Measurements from ENCODE around the gene SKP2.
"Not testable (repeated sequence)": the region's sequence is repeated elsewhere in the genome, so short reads cannot be mapped to it uniquely, and the experiment has no call there.

Gene SKP2

GRCh38 chr5:36156619-36157018 is 4.7 kb downstream of the SKP2 start:
- no peak for DNase-seq (ENCODE audit: low read depth in 2 of 2)

GRCh38 chr5:36158144-36158543 is 6.2 kb downstream of the SKP2 start:
- no peak for DNase-seq (ENCODE audit: low read depth in 2 of 2)

GRCh38 chr5:36160617-36161016 is 8.7 kb downstream of the SKP2 start:
- no peak for DNase-seq (ENCODE audit: low read depth in 2 of 2)

- no peak for DNase-seq (ENCODE audit: low read depth in 2 of 2)
Measured at GRCh38 chr5:36161361-36161760, 9.4 kb downstream of the SKP2 start.

- DNase-seq (ENCODE audit: low read depth in 2 of 2): no peak
Measured at GRCh38 chr5:36162810-36163486, 11.0 kb downstream of the SKP2 start.

GRCh38 chr5:36164461-36164860 is 12.6 kb downstream of the SKP2 start:
- DNase-seq (ENCODE audit: low read depth in 2 of 2): no peak

GRCh38 chr5:36168737-36169136 is 16.8 kb downstream of the SKP2 start:
- no peak for DNase-seq (ENCODE audit: low read depth in 2 of 2)

GRCh38 chr5:36170832-36171424 is 19.0 kb downstream of the SKP2 start:
- DNase-seq (ENCODE audit: low read depth in 2 of 2): no peak

- DNase-seq (ENCODE audit: low read depth in 2 of 2): no peak
Measured at GRCh38 chr5:36172599-36172998, 20.7 kb downstream of the SKP2 start.

- DNase-seq (ENCODE audit: low read depth in 2 of 2): no peak
Measured at GRCh38 chr5:36173426-36173825, 21.5 kb downstream of the SKP2 start.

- DNase-seq (ENCODE audit: low read depth in 2 of 2): no peak
Measured at GRCh38 chr5:36174119-36174518, 22.2 kb downstream of the SKP2 start.

- no peak for DNase-seq (ENCODE audit: low read depth in 2 of 2)
Measured at GRCh38 chr5:36175043-36175442, 23.1 kb downstream of the SKP2 start.

- no peak for DNase-seq (ENCODE audit: low read depth in 2 of 2)
Measured at GRCh38 chr5:36177154-36177553, 25.2 kb downstream of the SKP2 start.

GRCh38 chr5:36177715-36178523 is 26.0 kb downstream of the SKP2 start:
- DNase-seq (ENCODE audit: low read depth in 2 of 2): no peak

GRCh38 chr5:36178524-36178890 is 26.6 kb downstream of the SKP2 start:
- no peak for DNase-seq (ENCODE audit: low read depth in 2 of 2)

GRCh38 chr5:36179950-36180349 is 28.0 kb downstream of the SKP2 start:
- no peak for DNase-seq (ENCODE audit: low read depth in 2 of 2)

- DNase-seq (ENCODE audit: low read depth in 2 of 2): no peak
Measured at GRCh38 chr5:36180556-36181350, 28.8 kb downstream of the SKP2 start.

GRCh38 chr5:36181774-36182173 is 29.9 kb downstream of the SKP2 start:
- no peak for DNase-seq (ENCODE audit: low read depth in 2 of 2)

- DNase-seq (ENCODE audit: low read depth in 2 of 2): not testable (repeated sequence)
Measured at GRCh38 chr5:36184408-36184807, 32.5 kb downstream of the SKP2 start.

GRCh38 chr5:36193746-36194145 is 41.8 kb downstream of the SKP2 start:
- DNase-seq (ENCODE audit: low read depth in 2 of 2): no peak

- no peak for DNase-seq (ENCODE audit: low read depth in 2 of 2)
Measured at GRCh38 chr5:36198281-36198680, 46.4 kb downstream of the SKP2 start.

- not testable (repeated sequence) for DNase-seq (ENCODE audit: low read depth in 2 of 2)
Measured at GRCh38 chr5:36198783-36199182, 46.9 kb downstream of the SKP2 start.
